Retina (tissue), 1 donor: ENCODE data around the gene EFCAB12.

Experiments
- DNase-seq: peaks from one replicate; pipeline ENCODE4 v3.0.0-alpha.2; 2016

The EFCAB12 gene

GRCh38 chr3:129428376-129429079 is at the start of gene EFCAB12:
Gene EFCAB12 (minus strand): TSS chr3:129428636. CDS start chr3:129428488, 148 bp downstream.
- DNase-seq: peak; percentile 95

GRCh38 chr3:129476586-129476985 is 48.1 kb upstream of the EFCAB12 start:
- DNase-seq: no peak

GRCh38 chr3:129475863-129476262 is 47.4 kb upstream of the EFCAB12 start:
- DNase-seq: no peak

GRCh38 chr3:129474984-129475804 is 46.8 kb upstream of the EFCAB12 start:
- no peak for DNase-seq

- DNase-seq: no peak
Measured at GRCh38 chr3:129473769-129474152, 45.3 kb upstream of the EFCAB12 start.

- DNase-seq: no peak
Measured at GRCh38 chr3:129473067-129473768, 44.8 kb upstream of the EFCAB12 start.

GRCh38 chr3:129470861-129471260 is 42.4 kb upstream of the EFCAB12 start:
- DNase-seq: no peak

GRCh38 chr3:129469026-129469425 is 40.6 kb upstream of the EFCAB12 start:
- DNase-seq: no peak

GRCh38 chr3:129467932-129468331 is 39.5 kb upstream of the EFCAB12 start:
- DNase-seq: no peak

GRCh38 chr3:129463716-129464115 is 35.3 kb upstream of the EFCAB12 start:
- no peak for DNase-seq

- no peak for DNase-seq
Measured at GRCh38 chr3:129463094-129463493, 34.7 kb upstream of the EFCAB12 start.

- no peak for DNase-seq
Measured at GRCh38 chr3:129462361-129462968, 34.0 kb upstream of the EFCAB12 start.

- no peak for DNase-seq
Measured at GRCh38 chr3:129461461-129462146, 33.2 kb upstream of the EFCAB12 start.

GRCh38 chr3:129461022-129461421 is 32.6 kb upstream of the EFCAB12 start:
- no peak for DNase-seq

- no peak for DNase-seq
Measured at GRCh38 chr3:129460572-129460971, 32.1 kb upstream of the EFCAB12 start.

- DNase-seq: no peak
Measured at GRCh38 chr3:129460155-129460554, 31.7 kb upstream of the EFCAB12 start.

- DNase-seq: no peak
Measured at GRCh38 chr3:129453732-129454131, 25.3 kb upstream of the EFCAB12 start.

GRCh38 chr3:129449279-129450115 is 21.1 kb upstream of the EFCAB12 start:
- DNase-seq: peak; percentile 12

GRCh38 chr3:129448186-129448895 is 19.9 kb upstream of the EFCAB12 start:
- DNase-seq: no peak

- no peak for DNase-seq
Measured at GRCh38 chr3:129446926-129447325, 18.5 kb upstream of the EFCAB12 start.

- no peak for DNase-seq
Measured at GRCh38 chr3:129445471-129445870, 17.0 kb upstream of the EFCAB12 start.
